ENCODE results near the gene UMAD1. TPM values are rescaled to one million over a fixed set of nuclear protein-coding genes. Genes with fewer than 3 reads are reported as not detected.

UMAD1 gene
- total RNA-seq (10 to 100 TPM; 14.5 to 19.2 TPM), polyA plus RNA-seq (1 to 10 TPM; 7.7 to 9.9 TPM)
- long read RNA-seq, donor 1: 0 reads
- long read RNA-seq, donor 2, partial matches to known transcripts: 0 of 1 reads
- long read RNA-seq, donor 2, other reads (novel, unspliced or antisense): 0 of 1 reads
- long read RNA-seq, donor 3: 0 reads
- long read RNA-seq, donor 4: 0 reads
- long read RNA-seq, donor 5, partial matches to known transcripts: 0 of 2 reads
- long read RNA-seq, donor 5, other reads (novel, unspliced or antisense): 0 of 2 reads

DNA sequence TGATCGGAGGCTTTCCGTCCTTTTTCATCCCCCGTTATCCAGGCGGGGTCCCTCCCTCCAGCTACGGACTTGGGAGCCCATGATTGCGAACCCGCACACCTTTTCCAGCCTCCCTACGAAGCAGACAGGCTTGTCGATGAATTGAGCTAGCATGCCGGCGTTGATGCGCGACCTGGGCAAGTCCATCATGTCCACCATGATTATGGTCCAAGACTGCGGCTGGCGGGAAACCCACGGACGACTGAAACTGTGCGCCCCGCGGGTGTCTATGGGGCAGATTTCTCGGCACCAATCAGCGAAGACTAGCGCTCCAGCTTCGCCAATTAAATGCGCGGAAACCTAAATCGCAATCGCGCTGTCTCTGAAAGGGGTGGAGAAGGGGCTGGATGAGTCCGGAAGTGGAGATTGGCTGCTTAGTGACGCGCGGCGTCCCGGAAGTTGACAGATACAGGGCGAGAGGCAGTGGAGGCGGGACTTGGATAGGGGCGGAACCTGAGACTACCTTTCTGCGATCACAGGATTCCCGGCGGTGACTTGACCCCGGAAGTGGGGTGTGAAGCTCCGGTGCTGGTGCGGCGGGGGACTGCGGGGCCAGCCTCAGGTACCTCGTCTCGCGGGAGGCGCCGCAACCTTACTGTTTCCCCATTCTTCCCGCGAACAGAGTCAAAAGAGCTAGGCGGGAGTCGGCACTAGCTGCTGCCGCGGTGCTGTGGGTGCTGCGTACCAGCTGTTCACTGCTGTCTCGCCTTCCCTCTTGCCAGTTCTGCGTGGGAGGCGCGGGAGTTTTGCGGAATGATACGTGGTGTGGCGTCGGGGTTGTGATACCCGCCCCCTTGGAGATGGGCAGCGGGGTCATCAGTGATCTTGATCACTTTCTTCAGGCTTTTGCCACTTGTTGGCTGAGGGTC lies at the start of gene UMAD1:
Gene UMAD1, plus strand, starts transcription at position 532 of the 908 bp plus-strand sequence. CDS start 32,620 bp downstream, outside the sequence.
- peak within 1 kb of the TSS; percentile 86 for H3K4me3 ChIP-seq
- peak; percentile 99 for ATAC-seq (ENCODE audit: insufficient read depth, low FRiP score)
- peaks cover 1 to 21% (median 7%) of the 10 kb centered on the region in 5 donors for H3K4me1 ChIP-seq (ENCODE audit: control insufficient read depth in 5 of 5, insufficient read depth in 5 of 5, low read length in 5 of 5)
- H3K9me3 ChIP-seq (ENCODE audit: control insufficient read depth in 4 of 4, insufficient read depth in 3 of 4, low read length in 3 of 4): no peaks in the 10 kb centered on the region
- no peak for TF ChIP-seq CTCF (IDR thresholded peaks at IDR 0.05; ENCODE audit: control extremely low read depth, extremely low read depth)
- peak within 1 kb of the TSS; percentile 65 to 91 for H3K9ac ChIP-seq (ENCODE audit: insufficient read depth in 1 of 2, low read length in 2 of 2)
- peak; percentile 98 to 99 (median 99) for DNase-seq
- WGBS, 2 donors: 0% methylated on average over 67 to 68 of the region's 68 CpGs
- peak within 1 kb of the TSS; percentile 82 to 94 for H3K27ac ChIP-seq (ENCODE audit: low read depth in 1 of 2, low read length in 1 of 2)
- H3K36me3 ChIP-seq (ENCODE audit: control insufficient read depth in 4 of 4, insufficient read depth in 4 of 4, low read length in 4 of 4): peaks cover 0 to 9% (median under 1%) of the 10 kb centered on the region in 4 donors
- H3K27me3 ChIP-seq (ENCODE audit: control insufficient read depth in 3 of 3, insufficient read depth in 3 of 3, low read length in 2 of 3): no peaks in the 10 kb centered on the region

GRCh38 chr7:7595451-7595850 lies 45.1 kb upstream of the UMAD1 start:
- H3K36me3 ChIP-seq (ENCODE audit: control insufficient read depth in 4 of 4, insufficient read depth in 4 of 4, low read length in 4 of 4): peaks cover 5 to 14% (median 8%) of the 10 kb centered on the region in 4 donors
- no peaks in the 10 kb centered on the region for H3K9me3 ChIP-seq (ENCODE audit: control insufficient read depth in 4 of 4, insufficient read depth in 3 of 4, low read length in 3 of 4)
- WGBS, 2 donors: 93 to 97% methylated on average over 1 of the region's 1 CpG
- no peak overlapping the region for H3K9ac ChIP-seq (ENCODE audit: insufficient read depth in 1 of 2, low read length in 2 of 2)
- H3K27me3 ChIP-seq (ENCODE audit: control insufficient read depth in 3 of 3, insufficient read depth in 3 of 3, low read length in 2 of 3): no peaks in the 10 kb centered on the region
- DNase-seq: peak in 2 of 3 donors; percentile 47 to 56
- no peak overlapping the region for H3K4me3 ChIP-seq
- no peaks in the 10 kb centered on the region for H3K4me1 ChIP-seq (ENCODE audit: control insufficient read depth in 5 of 5, insufficient read depth in 5 of 5, low read length in 5 of 5)
- ATAC-seq (ENCODE audit: insufficient read depth, low FRiP score): no peak
- peak; percentile 15 for TF ChIP-seq CTCF (IDR thresholded peaks at IDR 0.05; ENCODE audit: control extremely low read depth, extremely low read depth)
- no peak overlapping the region for H3K27ac ChIP-seq (ENCODE audit: low read depth in 1 of 2, low read length in 1 of 2)

- H3K27ac ChIP-seq (ENCODE audit: low read depth in 1 of 2, low read length in 1 of 2): no peak overlapping the region
- TF ChIP-seq CTCF (IDR thresholded peaks at IDR 0.05; ENCODE audit: control extremely low read depth, extremely low read depth): no peak
- H3K9me3 ChIP-seq (ENCODE audit: control insufficient read depth in 4 of 4, insufficient read depth in 3 of 4, low read length in 3 of 4): no peaks in the 10 kb centered on the region
- no peaks in the 10 kb centered on the region for H3K4me1 ChIP-seq (ENCODE audit: control insufficient read depth in 5 of 5, insufficient read depth in 5 of 5, low read length in 5 of 5)
- H3K36me3 ChIP-seq (ENCODE audit: control insufficient read depth in 4 of 4, insufficient read depth in 4 of 4, low read length in 4 of 4): peaks cover 5 to 16% (median 8%) of the 10 kb centered on the region in 4 donors
- no peak overlapping the region for H3K9ac ChIP-seq (ENCODE audit: insufficient read depth in 1 of 2, low read length in 2 of 2)
- H3K27me3 ChIP-seq (ENCODE audit: control insufficient read depth in 3 of 3, insufficient read depth in 3 of 3, low read length in 2 of 3): no peaks in the 10 kb centered on the region
- H3K4me3 ChIP-seq: no peak overlapping the region
- DNase-seq: no peak
- 48 to 72% methylated on average over 5 of the region's 5 CpGs for WGBS, 2 donors
- ATAC-seq (ENCODE audit: insufficient read depth, low FRiP score): no peak
Observed at GRCh38 chr7:7596176-7596575, 44.4 kb upstream of the UMAD1 start.
